ENCODE measurements around the gene NRSN1. TPM values are rescaled to one million over a fixed set of nuclear protein-coding genes. Genes with fewer than 3 reads are reported as not detected.
"Not testable (repeated sequence)": the region's sequence is repeated elsewhere in the genome, so short reads cannot be mapped to it uniquely, and the experiment has no call there.

Gene NRSN1
- total RNA-seq, 2 donors from 2014 or later, result not detected

- Histone ChIP-seq H3K27me3 (no peaks in the 10 kb centered on the region), H3K4me1 (no peaks in the 10 kb centered on the region), H3K4me3 (no peak overlapping the region), H3K27ac (no peak overlapping the region), H3K36me3 (replicated peaks in 1 of 2; ENCODE audit: insufficient read depth in 1 of 2, low read depth in 2 of 2) (no peaks in the 10 kb centered on the region), H3K9me3 (no peaks in the 10 kb centered on the region)
- ATAC-seq (no peak), DNase-seq (no peak)
- no peak for TF ChIP-seq CTCF (IDR thresholded peaks at IDR 0.05)
- TF ChIP-seq POLR2A (IDR thresholded peaks at IDR 0.05), result no peak
- 45 to 55% methylated on average over 2 of the region's 2 CpGs for WGBS, 2 donors
- intact Hi-C loops (cut with DNase I), result no loop called here
Observed at GRCh38 chr6:24131751-24132150, 5.7 kb downstream of the NRSN1 start.

GRCh38 chr6:24139080-24139479 lies 13.1 kb downstream of the NRSN1 start:
- H3K27ac ChIP-seq, result no peak overlapping the region
- ATAC-seq, result no peak

GRCh38 chr6:24139639-24140038 lies 13.6 kb downstream of the NRSN1 start:
- Histone ChIP-seq H3K4me1 (no peaks in the 10 kb centered on the region), H3K27ac (no peak overlapping the region), H3K36me3 (replicated peaks in 1 of 2; ENCODE audit: insufficient read depth in 1 of 2, low read depth in 2 of 2) (no peaks in the 10 kb centered on the region), H3K4me3 (no peak overlapping the region), H3K27me3 (no peaks in the 10 kb centered on the region), H3K9me3 (no peaks in the 10 kb centered on the region)
- ATAC-seq (no peak), DNase-seq (no peak)
- intact Hi-C loops (cut with DNase I), result no loop called here
- TF ChIP-seq POLR2A (IDR thresholded peaks at IDR 0.05) (no peak), CTCF (IDR thresholded peaks at IDR 0.05) (no peak)
- WGBS, 2 donors, result 60 to 63% methylated on average over 2 of the region's 2 CpGs

More at GRCh38 chr6:24139080-24139479, 13.1 kb downstream of the NRSN1 start:
- no peak overlapping the region for H3K4me3 ChIP-seq
- no peak for DNase-seq
- H3K4me1 ChIP-seq, result no peaks in the 10 kb centered on the region
- H3K9me3 ChIP-seq, result no peaks in the 10 kb centered on the region
- TF ChIP-seq POLR2A (IDR thresholded peaks at IDR 0.05) (no peak), CTCF (IDR thresholded peaks at IDR 0.05) (no peak)
- intact Hi-C loops (cut with DNase I), result no loop called here
- WGBS, 2 donors, result 56 to 59% methylated on average over 2 of the region's 2 CpGs
- H3K27me3 ChIP-seq, result no peaks in the 10 kb centered on the region
- no peaks in the 10 kb centered on the region for H3K36me3 ChIP-seq (replicated peaks in 1 of 2; ENCODE audit: insufficient read depth in 1 of 2, low read depth in 2 of 2)

GRCh38 chr6:24140591-24140990 lies 14.6 kb downstream of the NRSN1 start:
- Histone ChIP-seq H3K27me3 (no peaks in the 10 kb centered on the region), H3K27ac (no peak overlapping the region), H3K4me1 (no peaks in the 10 kb centered on the region), H3K36me3 (replicated peaks in 1 of 2; ENCODE audit: insufficient read depth in 1 of 2, low read depth in 2 of 2) (no peaks in the 10 kb centered on the region), H3K4me3 (no peak overlapping the region), H3K9me3 (no peaks in the 10 kb centered on the region)
- TF ChIP-seq POLR2A (IDR thresholded peaks at IDR 0.05) (no peak), CTCF (IDR thresholded peaks at IDR 0.05) (no peak)
- DNase-seq (peak in 1 of 4 donors; percentile 6), ATAC-seq (no peak)
- intact Hi-C loops (cut with DNase I), result no loop called here
- 70 to 82% methylated on average over 13 of the region's 13 CpGs for WGBS, 2 donors

- ATAC-seq; H3K9me3 ChIP-seq; H3K27ac ChIP-seq; H3K36me3 ChIP-seq (replicated peaks in 1 of 2; ENCODE audit: insufficient read depth in 1 of 2, low read depth in 2 of 2); intact Hi-C loops (cut with DNase I); H3K27me3 ChIP-seq; H3K4me3 ChIP-seq; DNase-seq; H3K4me1 ChIP-seq: not testable (repeated sequence)
- 82 to 92% methylated on average over 8 of the region's 8 CpGs for WGBS, 2 donors
Observed at GRCh38 chr6:24142733-24143132, 16.7 kb downstream of the NRSN1 start.

All from body of pancreas (tissue), 4 donors.